Measurements from ENCODE around the gene ATXN7. TPM values are rescaled to one million over a fixed set of nuclear protein-coding genes. Genes with fewer than 3 reads are reported as not detected.

ATXN7 gene
- polyA plus RNA-seq, 1 experiment = 15.0 TPM

DNA sequence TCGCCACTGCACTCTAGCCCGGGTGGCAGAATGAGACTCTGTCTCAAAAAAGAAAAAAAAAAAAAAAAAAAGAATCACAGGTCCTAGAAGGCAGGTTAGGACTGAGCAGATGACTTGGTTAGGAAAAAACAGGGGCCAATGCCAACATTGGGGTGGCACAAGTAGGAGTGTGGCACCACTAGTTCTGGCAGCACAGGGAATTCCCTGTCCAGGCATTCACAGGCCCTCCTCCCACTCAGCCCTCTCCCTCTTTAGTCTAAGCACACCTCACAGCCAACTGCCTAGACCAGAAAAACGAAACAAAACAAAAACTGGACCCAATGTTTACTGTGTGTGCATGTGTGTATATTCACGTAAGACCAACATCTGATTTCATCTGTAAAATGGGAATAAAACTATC is 10.6 kb upstream of the ATXN7 start:
- Histone ChIP-seq H3K36me3 (ENCODE audit: control insufficient read depth, insufficient read depth, low read length) (no peaks in the 10 kb centered on the region; the same call in 1 of the 2 replicates), H3K4me3 (ENCODE audit: low read depth, low read length) (no peak overlapping the region), H3K27me3 (ENCODE audit: control insufficient read depth, insufficient read depth, low read length) (no peaks in the 10 kb centered on the region)
- DNase-seq (ENCODE audit: low read depth) = no peak
- ChIA-PET POLR2A (no interaction called here), CTCF (no interaction called here)
- TF ChIP-seq, protein P1, sequence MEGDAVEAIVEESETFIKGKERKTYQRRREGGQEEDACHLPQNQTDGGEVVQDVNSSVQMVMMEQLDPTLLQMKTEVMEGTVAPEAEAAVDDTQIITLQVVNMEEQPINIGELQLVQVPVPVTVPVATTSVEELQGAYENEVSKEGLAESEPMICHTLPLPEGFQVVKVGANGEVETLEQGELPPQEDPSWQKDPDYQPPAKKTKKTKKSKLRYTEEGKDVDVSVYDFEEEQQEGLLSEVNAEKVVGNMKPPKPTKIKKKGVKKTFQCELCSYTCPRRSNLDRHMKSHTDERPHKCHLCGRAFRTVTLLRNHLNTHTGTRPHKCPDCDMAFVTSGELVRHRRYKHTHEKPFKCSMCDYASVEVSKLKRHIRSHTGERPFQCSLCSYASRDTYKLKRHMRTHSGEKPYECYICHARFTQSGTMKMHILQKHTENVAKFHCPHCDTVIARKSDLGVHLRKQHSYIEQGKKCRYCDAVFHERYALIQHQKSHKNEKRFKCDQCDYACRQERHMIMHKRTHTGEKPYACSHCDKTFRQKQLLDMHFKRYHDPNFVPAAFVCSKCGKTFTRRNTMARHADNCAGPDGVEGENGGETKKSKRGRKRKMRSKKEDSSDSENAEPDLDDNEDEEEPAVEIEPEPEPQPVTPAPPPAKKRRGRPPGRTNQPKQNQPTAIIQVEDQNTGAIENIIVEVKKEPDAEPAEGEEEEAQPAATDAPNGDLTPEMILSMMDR (IDR thresholded peaks at IDR 0.05; ENCODE audit: insufficient read depth, low read depth, low read length) = no peak

DNA sequence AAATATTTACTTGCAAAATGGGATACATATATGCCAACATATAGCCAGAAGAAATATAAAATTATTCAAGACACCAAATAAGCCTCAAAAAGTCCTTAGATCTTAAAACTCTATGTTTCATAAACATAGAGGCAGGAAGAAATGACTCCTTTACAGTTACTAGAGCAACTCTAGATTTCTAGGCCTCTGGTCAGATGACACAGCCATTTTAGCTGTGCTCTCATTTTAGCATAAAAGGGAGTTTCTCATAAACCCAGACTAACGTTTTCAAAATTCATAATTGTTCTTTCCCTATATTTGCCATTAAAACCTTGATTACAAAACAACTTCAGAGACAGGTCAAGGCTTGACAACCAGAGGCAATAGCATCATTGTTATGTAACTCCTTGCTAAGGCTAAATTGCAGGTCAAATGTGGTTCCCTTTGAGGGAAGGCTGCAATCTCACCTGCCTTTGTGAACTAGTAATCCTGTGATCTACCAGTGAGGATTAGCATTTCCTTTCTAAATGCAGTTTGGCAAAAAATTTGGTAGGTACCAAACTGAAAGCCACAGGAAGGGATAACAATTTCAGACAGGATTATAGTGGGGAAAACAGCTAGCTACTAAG is 8.2 kb upstream of the ATXN7 start:
- POLR2A ChIA-PET = no interaction called here
- TF ChIP-seq, protein P1 (IDR thresholded peaks at IDR 0.05; ENCODE audit: insufficient read depth, low read depth, low read length) = no peak
- Histone ChIP-seq H3K36me3 (ENCODE audit: control insufficient read depth, insufficient read depth, low read length) (no peaks in the 10 kb centered on the region; the same call in 1 of the 2 replicates), H3K27me3 (ENCODE audit: control insufficient read depth, insufficient read depth, low read length) (no peaks in the 10 kb centered on the region), H3K4me3 (ENCODE audit: low read depth, low read length) (no peak overlapping the region)
- CTCF ChIA-PET = interaction anchor here (0.9 kb wide), 1 partner anchor 25 kb away, joined by 3 read pairs; no protein-coding TSS in a partner anchor
- DNase-seq (ENCODE audit: low read depth) = no peak

DNA sequence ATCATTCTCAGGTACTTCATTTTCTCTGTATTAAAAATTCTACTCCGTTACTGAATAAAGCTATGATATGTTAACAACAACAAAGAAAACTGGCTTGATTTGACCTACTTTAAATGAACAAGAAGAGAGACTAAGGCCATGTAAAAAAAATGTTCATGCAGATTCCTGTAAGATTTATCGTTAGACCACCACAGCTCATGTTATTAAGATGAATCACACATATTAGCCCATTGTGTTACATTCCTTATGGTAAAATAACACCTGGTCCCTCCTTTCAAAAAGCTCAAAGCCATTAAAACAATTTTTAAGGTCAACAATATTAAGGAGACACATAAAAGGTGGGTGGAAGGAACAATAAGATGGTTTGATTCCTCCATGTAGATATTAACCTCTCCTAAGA is 6.4 kb upstream of the ATXN7 start:
- TF ChIP-seq, protein P1 (IDR thresholded peaks at IDR 0.05; ENCODE audit: insufficient read depth, low read depth, low read length) = no peak
- ChIA-PET CTCF (no interaction called here), POLR2A (no interaction called here)
- no peak overlapping the region for H3K4me3 ChIP-seq (ENCODE audit: low read depth, low read length)
- H3K36me3 ChIP-seq (ENCODE audit: control insufficient read depth, insufficient read depth, low read length) = no peaks in the 10 kb centered on the region
- H3K27me3 ChIP-seq (ENCODE audit: control insufficient read depth, insufficient read depth, low read length) = no peaks in the 10 kb centered on the region
- no peak for DNase-seq (ENCODE audit: low read depth)

GRCh38 chr3:63860776-63861175 is 2.9 kb upstream of the ATXN7 start:
- ChIA-PET CTCF (interaction anchor here (0.9 kb wide), 1 partner anchor 123 kb away, joined by 3 read pairs; no protein-coding TSS in a partner anchor), POLR2A (no interaction called here)
- Histone ChIP-seq H3K36me3 (ENCODE audit: control insufficient read depth, insufficient read depth, low read length) (no peaks in the 10 kb centered on the region), H3K4me3 (ENCODE audit: low read depth, low read length) (no peak overlapping the region), H3K27me3 (ENCODE audit: control insufficient read depth, insufficient read depth, low read length) (no peaks in the 10 kb centered on the region)
- no peak for DNase-seq (ENCODE audit: low read depth)
- TF ChIP-seq, protein P1 (IDR thresholded peaks at IDR 0.05; ENCODE audit: insufficient read depth, low read depth, low read length) = no peak

DNA sequence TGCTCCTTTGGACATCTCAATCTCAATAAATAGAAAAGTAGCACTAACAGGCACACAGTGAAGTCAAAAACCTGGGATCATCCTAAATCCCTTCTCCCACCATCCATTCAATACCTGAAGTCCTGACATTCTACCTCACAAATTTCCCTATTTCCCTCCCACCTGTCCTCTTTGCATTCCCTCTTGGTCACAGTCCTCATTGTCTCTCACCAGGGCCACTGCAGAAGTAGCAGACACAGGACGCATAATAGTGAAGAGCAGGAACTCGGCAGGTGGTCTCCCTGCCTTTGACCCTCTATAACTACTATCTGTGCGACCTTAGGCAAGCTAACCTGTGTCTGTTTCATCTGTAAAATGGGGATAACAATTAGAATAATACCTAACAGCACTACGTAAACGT is 2.4 kb upstream of the ATXN7 start:
- ChIA-PET CTCF (no interaction called here), POLR2A (no interaction called here)
- TF ChIP-seq, protein P1 (IDR thresholded peaks at IDR 0.05; ENCODE audit: insufficient read depth, low read depth, low read length) = no peak
- no peak for DNase-seq (ENCODE audit: low read depth)
- Histone ChIP-seq H3K27me3 (ENCODE audit: control insufficient read depth, insufficient read depth, low read length) (no peaks in the 10 kb centered on the region), H3K36me3 (ENCODE audit: control insufficient read depth, insufficient read depth, low read length) (no peaks in the 10 kb centered on the region), H3K4me3 (ENCODE audit: low read depth, low read length) (no peak overlapping the region)

All from BJ (cell line).